Stimulated activated CD4-positive, alpha-beta T cell treated with anti-CD3 and anti-CD28 coated beads, TNF-alpha, amount 100 ng/mL, for 1 hour (primary cell): ENCODE results near the gene ZFYVE27.
A peak's percentile ranks its signal among the peaks of the same experiment; 100 is the strongest.

ENCODE experiments used
- DNase-seq, 3 donors: peaks; one replicate each; pipeline ENCODE4 v3.0.0-alpha.2; 2020; ENCODE audit warnings: low read depth in 3 of 3, low spot score in 1 of 3

The ZFYVE27 gene

DNA sequence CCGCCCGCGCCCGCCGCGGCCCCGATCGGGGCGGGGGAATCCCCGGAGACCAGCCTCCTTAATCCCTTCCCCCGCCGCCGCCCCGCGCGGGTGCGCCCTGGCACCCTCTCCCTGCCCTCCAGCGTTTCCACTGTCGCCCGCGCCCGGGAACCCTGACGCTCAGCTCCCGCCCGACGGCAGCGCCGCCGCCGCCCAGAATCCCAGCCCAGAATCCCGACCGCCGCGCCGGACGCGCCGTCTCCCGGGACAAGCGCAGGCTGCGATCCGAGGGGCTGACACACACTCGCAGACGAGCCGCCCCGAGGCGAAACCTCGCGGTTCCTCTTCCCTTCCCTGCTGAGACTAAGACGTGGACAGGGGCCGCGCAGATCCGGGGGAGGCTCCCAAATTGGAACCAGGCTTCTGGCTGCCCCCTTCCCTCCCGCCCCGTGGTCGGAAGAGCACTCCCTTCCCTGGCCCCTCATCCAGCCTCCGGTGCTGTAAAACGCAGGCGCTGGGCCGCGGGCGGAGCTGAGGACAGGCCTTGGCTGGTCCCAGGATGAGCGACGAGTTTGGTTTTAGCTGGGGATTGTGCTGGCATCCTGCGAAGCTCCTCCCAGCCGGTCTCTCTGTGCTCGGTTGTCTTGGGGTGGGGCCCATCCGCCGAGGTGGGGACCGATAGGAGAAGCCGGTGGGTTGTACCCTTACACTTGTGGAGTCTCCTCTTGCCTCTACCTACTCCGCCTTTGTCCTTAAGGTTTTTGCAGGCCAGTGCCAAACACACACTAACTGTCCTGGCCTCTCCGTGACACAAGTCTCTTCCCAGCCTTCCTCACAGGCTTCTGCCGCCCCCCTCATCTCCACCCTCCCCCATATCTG, 22.3 kb upstream of the ZFYVE27 start:
- no peak for DNase-seq

DNA sequence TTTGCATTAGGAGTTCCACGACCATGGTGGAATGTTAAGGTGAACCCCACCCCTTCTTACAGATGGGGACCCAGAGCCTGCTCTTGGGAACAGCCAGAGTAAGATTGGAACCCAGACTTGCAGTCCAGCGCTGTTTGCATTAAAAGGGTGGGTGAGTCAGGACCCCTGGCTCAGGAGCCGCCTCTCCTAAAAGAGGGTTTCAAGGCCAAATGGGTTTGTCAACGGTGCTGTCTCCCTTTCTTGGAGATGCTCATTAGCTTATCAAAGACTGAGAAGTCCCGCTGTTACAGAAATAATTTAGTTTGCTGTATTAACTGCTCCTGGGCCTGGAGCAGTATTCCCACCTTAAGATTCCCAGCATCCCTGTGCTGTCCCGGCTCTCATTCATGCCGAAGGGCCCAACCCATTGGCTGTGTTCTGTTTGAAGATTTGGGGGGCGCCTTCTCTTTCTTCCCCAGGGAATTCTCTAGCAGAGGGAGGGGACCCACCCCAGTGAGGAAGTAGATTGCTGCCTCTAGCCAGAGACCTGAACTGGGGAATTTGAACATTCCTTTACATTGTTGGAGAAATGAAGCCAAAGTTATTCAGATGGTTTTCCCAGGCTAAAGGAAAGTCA, 21.6 kb upstream of the ZFYVE27 start:
- no peak for DNase-seq

- no peak for DNase-seq
Measured at GRCh38 chr10:97717627-97718026, 19.3 kb upstream of the ZFYVE27 start.

- DNase-seq, result no peak
Measured at GRCh38 chr10:97718178-97718577, 18.8 kb upstream of the ZFYVE27 start.

GRCh38 chr10:97718659-97719142, 18.2 kb upstream of the ZFYVE27 start:
- no peak for DNase-seq

- DNase-seq, result no peak
Measured at GRCh38 chr10:97719602-97720001, 17.3 kb upstream of the ZFYVE27 start.

DNA sequence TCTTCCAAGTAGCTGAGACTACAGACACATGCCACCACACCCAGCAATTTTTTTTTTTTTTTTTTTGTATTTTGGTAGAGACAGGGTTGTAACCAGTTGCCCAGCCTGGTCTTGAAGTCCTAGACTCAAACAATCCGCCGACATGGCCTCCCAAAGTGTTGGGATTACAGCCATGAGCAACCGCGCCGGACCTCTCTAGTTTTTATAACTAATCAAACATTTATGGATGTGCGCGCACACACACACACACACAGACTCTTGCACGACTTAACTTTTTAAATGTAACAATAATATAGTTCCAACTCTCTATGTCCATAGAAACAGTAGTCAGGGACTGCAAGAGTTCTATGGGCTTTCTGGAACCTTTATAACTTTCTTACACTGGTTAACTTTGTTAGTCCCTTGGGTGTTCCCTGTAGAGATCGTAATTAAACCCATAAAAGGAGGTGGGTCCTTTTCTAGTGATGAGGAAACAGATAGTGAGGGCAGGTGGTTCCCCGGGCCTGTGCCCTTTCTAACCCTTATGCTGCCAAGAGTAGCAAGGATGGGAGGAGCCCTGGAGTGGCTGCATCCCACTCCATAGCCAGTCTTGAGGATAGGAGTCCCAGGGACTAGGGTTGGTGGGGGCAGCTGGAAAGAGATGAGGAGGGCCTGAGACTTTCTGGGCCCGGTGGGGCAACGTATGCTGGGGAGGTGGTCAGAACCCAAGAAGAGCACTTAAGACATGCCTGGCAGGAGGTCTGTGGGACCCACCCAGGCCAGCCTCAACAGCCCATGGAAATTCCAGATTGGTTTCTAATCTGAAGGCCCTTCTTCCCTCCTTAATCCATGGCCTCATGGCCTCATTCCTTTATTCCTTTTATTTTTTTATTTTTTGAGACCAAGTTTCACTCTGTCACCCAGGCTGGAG, 14.8 kb upstream of the ZFYVE27 start:
- no peak for DNase-seq

- no peak for DNase-seq
Measured at GRCh38 chr10:97723001-97723400, 13.9 kb upstream of the ZFYVE27 start.

- no peak for DNase-seq
Measured at GRCh38 chr10:97724341-97724941, 12.5 kb upstream of the ZFYVE27 start.

- no peak for DNase-seq
Measured at GRCh38 chr10:97726636-97727178, 10.2 kb upstream of the ZFYVE27 start.

- no peak for DNase-seq
Measured at GRCh38 chr10:97729014-97729413, 7.9 kb upstream of the ZFYVE27 start.

GRCh38 chr10:97731346-97732051, 5.4 kb upstream of the ZFYVE27 start:
- peak in 1 of 3 donors; percentile 29 for DNase-seq

GRCh38 chr10:97732052-97732359, 4.9 kb upstream of the ZFYVE27 start:
- no peak for DNase-seq

GRCh38 chr10:97733256-97733655, 3.7 kb upstream of the ZFYVE27 start:
- DNase-seq, result no peak

- DNase-seq, result no peak
Measured at GRCh38 chr10:97734021-97734420, 2.9 kb upstream of the ZFYVE27 start.

DNA sequence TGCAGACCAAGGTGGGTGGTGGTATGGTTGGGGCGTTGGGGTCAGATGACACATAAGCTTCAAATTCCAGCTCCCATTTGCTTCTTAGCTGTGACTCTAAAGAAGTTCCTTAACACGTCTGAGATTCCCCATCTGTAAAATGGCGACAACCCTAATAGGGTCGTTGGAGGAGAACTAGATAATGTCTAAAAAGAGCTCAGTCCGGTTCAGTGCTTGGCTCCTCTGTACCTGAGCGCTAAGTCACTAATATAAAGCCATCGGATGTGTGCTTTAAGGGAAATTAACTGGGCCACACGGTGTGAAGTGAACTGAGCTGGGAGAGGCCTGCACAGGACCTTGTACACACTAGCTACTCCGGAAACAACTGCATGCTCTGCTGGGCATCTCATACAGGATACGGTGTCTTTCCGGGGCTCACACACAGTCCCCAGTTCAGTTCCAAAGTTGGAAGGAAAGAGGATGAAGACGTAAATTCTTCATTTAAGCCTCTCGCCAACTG, 476 bp upstream of the ZFYVE27 start:
- no peak for DNase-seq

- DNase-seq, result no peak
Measured at GRCh38 chr10:97737770-97738265, 890 bp downstream of the ZFYVE27 start.

DNA sequence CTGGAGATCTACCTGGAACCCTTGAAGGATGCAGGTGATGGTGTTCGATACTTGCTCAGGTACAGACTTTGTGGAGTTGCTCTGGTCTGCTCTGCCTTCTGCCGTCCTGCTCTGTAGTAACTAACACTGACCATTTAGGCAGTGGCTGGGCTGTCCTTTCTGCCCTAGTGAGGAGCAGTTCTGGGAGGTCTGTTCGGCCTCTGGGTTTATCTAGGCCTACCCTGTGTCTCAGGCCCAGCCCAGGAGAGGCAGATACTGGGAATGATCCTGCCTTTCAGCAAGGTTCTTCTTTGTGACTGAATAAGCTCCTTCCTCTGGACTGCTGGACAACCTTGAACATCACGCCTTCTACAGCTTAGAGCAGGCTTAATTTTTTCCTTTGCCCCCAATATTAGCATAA, 1.7 kb downstream of the ZFYVE27 start:
- DNase-seq, result no peak

DNA sequence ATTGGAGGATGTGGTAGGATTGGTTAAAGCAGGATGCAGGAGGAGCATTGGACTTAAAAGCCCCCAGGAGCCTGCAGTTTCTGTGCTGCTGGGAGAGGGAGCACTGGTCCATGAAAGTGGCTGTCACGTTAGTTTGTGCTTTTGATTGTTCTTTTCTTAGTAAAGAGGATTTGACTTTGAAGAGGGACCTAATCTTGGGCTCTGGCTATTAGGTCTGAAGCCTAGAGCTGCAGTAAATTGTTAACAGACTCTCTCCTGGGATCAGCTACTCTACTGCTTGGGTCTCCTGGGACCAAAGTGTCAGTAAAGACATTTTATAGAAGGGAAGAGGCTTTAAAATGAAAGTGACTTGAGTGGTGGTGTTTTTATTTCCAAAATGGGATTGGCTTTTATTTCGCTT, 3.7 kb downstream of the ZFYVE27 start:
- no peak for DNase-seq
